ENCODE data around the gene ZNF350.
"Not testable (repeated sequence)": the region's sequence is repeated elsewhere in the genome, so short reads cannot be mapped to it uniquely, and the experiment has no call there.

Gene ZNF350
- 51.5 to 56.5 reads per million in 2 donors for total RNA-seq

GRCh38 chr19:51986309-51987291, at the start of gene ZNF350:
ZNF350 (minus strand) TSS chr19:51986840; CDS start chr19:51974360, 12,480 bp downstream.
- peak; percentile 43 for DNase-seq

GRCh38 chr19:52034051-52034728, 47.5 kb upstream of the ZNF350 start:
- no peak for DNase-seq

- DNase-seq: no peak
These were observed 42.1 kb upstream of the ZNF350 start for GRCh38 chr19:52028780-52029123.

- peak; percentile 67 for DNase-seq
These were observed 41.6 kb upstream of the ZNF350 start, which contains the start of gene ZNF614 for GRCh38 chr19:52028027-52028779. ZNF614 (minus strand) TSS chr19:52028379; CDS start chr19:52025745, 2,634 bp downstream.

GRCh38 chr19:52026255-52026990, 39.8 kb upstream of the ZNF350 start:
- DNase-seq: not testable (repeated sequence)

GRCh38 chr19:52024478-52024877, 37.8 kb upstream of the ZNF350 start:
- DNase-seq: not testable (repeated sequence)

GRCh38 chr19:52022193-52022592, 35.6 kb upstream of the ZNF350 start:
- no peak for DNase-seq

- DNase-seq: no peak
These were observed 33.9 kb upstream of the ZNF350 start for GRCh38 chr19:52020506-52020905.

- no peak for DNase-seq
These were observed 24.0 kb upstream of the ZNF350 start for GRCh38 chr19:52010674-52011073.

GRCh38 chr19:52007806-52008557, 21.3 kb upstream of the ZNF350 start, which contains the start of gene ZNF615:
ZNF615 (minus strand) TSS chr19:52008211; CDS start chr19:52003711, 4,500 bp downstream.
- DNase-seq: peak; percentile 60

- no peak for DNase-seq
These were observed 20.8 kb upstream of the ZNF350 start for GRCh38 chr19:52007451-52007805.

- no peak for DNase-seq
These were observed 7.5 kb upstream of the ZNF350 start for GRCh38 chr19:51994048-51994644.

- DNase-seq: no peak
These were observed 6.8 kb upstream of the ZNF350 start for GRCh38 chr19:51993422-51993821.

GRCh38 chr19:51983361-51983760, 3.3 kb downstream of the ZNF350 start:
- DNase-seq: no peak

GRCh38 chr19:51980926-51981325, 5.7 kb downstream of the ZNF350 start:
- DNase-seq: not testable (repeated sequence)

GRCh38 chr19:51980116-51980736, 6.4 kb downstream of the ZNF350 start:
- DNase-seq: no peak

GRCh38 chr19:51978882-51979281, 7.8 kb downstream of the ZNF350 start:
- no peak for DNase-seq

GRCh38 chr19:51977346-51977745, 9.3 kb downstream of the ZNF350 start:
- no peak for DNase-seq

- no peak for DNase-seq
These were observed 9.8 kb downstream of the ZNF350 start for GRCh38 chr19:51976852-51977251.

GRCh38 chr19:51975787-51976186, 10.9 kb downstream of the ZNF350 start:
- not testable (repeated sequence) for DNase-seq

All from activated gamma-delta T cell (primary cell).